ENCODE measurements around the gene CTNND1. TPM values are rescaled to one million over a fixed set of nuclear protein-coding genes. Genes with fewer than 3 reads are reported as not detected.

Gene CTNND1
- total and polyA plus RNA-seq, 2 donors from 2014 or later, result 52.7 to 272 TPM

GRCh38 chr11:57791321-57792059, 29.9 kb downstream of the CTNND1 start:
- Histone ChIP-seq H3K36me3 (ENCODE audit: control insufficient read depth in 2 of 3, insufficient read depth in 3 of 3, low read length in 3 of 3) (peaks cover 8 to 26% (median 19%) of the 10 kb centered on the region in 3 donors), H3K27me3 (ENCODE audit: control insufficient read depth, insufficient read depth, low read length) (no peaks in the 10 kb centered on the region), H3K4me3 (ENCODE audit: low read length in 3 of 3) (peak overlapping the region in 1 of 3 donors; percentile 44), H3K4me1 (ENCODE audit: control insufficient read depth in 2 of 3, insufficient read depth in 2 of 3, low read depth in 1 of 3, low read length in 3 of 3) (peaks cover 0 to 58% (median 47%) of the 10 kb centered on the region in 3 donors), H3K9me3 (ENCODE audit: control insufficient read depth in 2 of 3, insufficient read depth in 1 of 3, low read length in 3 of 3) (no peaks in the 10 kb centered on the region), H3K27ac (ENCODE audit: low read depth in 2 of 2, low read length in 2 of 2) (peak overlapping the region; percentile 59 to 76), H3K9ac (ENCODE audit: low read length in 3 of 3) (no peak overlapping the region)
- intact Hi-C loops (cut with DNase I), result no loop called here
- no peak for TF ChIP-seq CTCF (IDR thresholded peaks at IDR 0.05; ENCODE audit: borderline replicate concordance, extremely low read depth, insufficient read depth)
- DNase-seq (peak in 1 of 5 donors; percentile 75), FAIRE-seq (no peak)

DNA sequence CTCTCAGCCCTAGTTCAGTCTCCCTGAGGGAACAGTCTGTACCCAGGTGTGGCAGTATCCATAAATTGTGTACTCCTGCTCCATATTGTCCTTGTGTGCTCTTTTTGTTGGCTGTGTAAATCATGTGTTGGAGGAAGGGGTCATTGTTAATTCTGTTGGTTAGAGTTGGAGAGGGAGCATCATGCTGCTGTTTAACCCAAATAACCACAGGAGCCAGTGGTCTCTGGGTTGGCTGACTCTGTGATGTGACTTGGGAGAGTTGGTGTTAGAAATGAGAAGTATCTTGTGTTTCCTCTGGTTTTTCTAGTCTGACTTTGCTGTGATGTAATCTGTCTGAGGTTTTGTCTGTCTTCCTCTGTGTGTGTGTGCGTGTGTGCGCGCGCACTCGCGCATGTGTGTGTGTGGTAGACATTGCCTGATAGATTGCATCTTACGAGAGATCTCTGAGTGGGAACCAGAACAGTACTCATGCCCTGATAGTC, 30.5 kb downstream of the CTNND1 start:
- TF ChIP-seq CTCF (IDR thresholded peaks at IDR 0.05; ENCODE audit: borderline replicate concordance, extremely low read depth, insufficient read depth), result no peak
- Histone ChIP-seq H3K27ac (ENCODE audit: low read depth in 2 of 2, low read length in 2 of 2) (peak overlapping the region; percentile 59 to 76), H3K4me3 (ENCODE audit: low read length in 3 of 3) (peak overlapping the region in 1 of 3 donors; percentile 44), H3K27me3 (ENCODE audit: control insufficient read depth, insufficient read depth, low read length) (no peaks in the 10 kb centered on the region), H3K9ac (ENCODE audit: low read length in 3 of 3) (no peak overlapping the region), H3K9me3 (ENCODE audit: control insufficient read depth in 2 of 3, insufficient read depth in 1 of 3, low read length in 3 of 3) (no peaks in the 10 kb centered on the region), H3K4me1 (ENCODE audit: control insufficient read depth in 2 of 3, insufficient read depth in 2 of 3, low read depth in 1 of 3, low read length in 3 of 3) (peaks cover 0 to 52% (median 41%) of the 10 kb centered on the region in 3 donors), H3K36me3 (ENCODE audit: control insufficient read depth in 2 of 3, insufficient read depth in 3 of 3, low read length in 3 of 3) (peaks cover 11 to 31% (median 23%) of the 10 kb centered on the region in 3 donors)
- DNase-seq (peak in 2 of 5 donors; percentile 28 to 89), FAIRE-seq (no peak)
- intact Hi-C loops (cut with DNase I), result no loop called here

- FAIRE-seq, result peak; percentile 23
Observed at GRCh38 chr11:57792870-57793269, 31.3 kb downstream of the CTNND1 start.

More at GRCh38 chr11:57792870-57793269, 31.3 kb downstream of the CTNND1 start:
- peak in 1 of 5 donors; percentile 34 for DNase-seq
- TF ChIP-seq CTCF (IDR thresholded peaks at IDR 0.05; ENCODE audit: borderline replicate concordance, extremely low read depth, insufficient read depth), result no peak
- Histone ChIP-seq H3K27me3 (ENCODE audit: control insufficient read depth, insufficient read depth, low read length) (no peaks in the 10 kb centered on the region), H3K4me1 (ENCODE audit: control insufficient read depth in 2 of 3, insufficient read depth in 2 of 3, low read depth in 1 of 3, low read length in 3 of 3) (peaks cover 0 to 45% (median 38%) of the 10 kb centered on the region in 3 donors), H3K9ac (ENCODE audit: low read length in 3 of 3) (no peak overlapping the region), H3K9me3 (ENCODE audit: control insufficient read depth in 2 of 3, insufficient read depth in 1 of 3, low read length in 3 of 3) (no peaks in the 10 kb centered on the region), H3K36me3 (ENCODE audit: control insufficient read depth in 2 of 3, insufficient read depth in 3 of 3, low read length in 3 of 3) (peaks cover 11 to 31% (median 23%) of the 10 kb centered on the region in 3 donors), H3K4me3 (ENCODE audit: low read length in 3 of 3) (peak overlapping the region in 1 of 3 donors; percentile 42), H3K27ac (ENCODE audit: low read depth in 2 of 2, low read length in 2 of 2) (peak overlapping the region; percentile 59 to 76)
- intact Hi-C loops (cut with DNase I), result no loop called here
